CD1c-positive myeloid dendritic cell (primary cell): ENCODE measurements around the gene TCFL5.

Experiments used
- DNase-seq: peaks from one replicate; pipeline ENCODE4 v3.0.0-alpha.2; 2016; ENCODE audit errors: extremely low spot score

The TCFL5 gene

GRCh38 chr20:62812181-62812906, 49.3 kb downstream of the TCFL5 start:
- peak; percentile 54 for DNase-seq

- DNase-seq, result no peak
Measured at GRCh38 chr20:62811720-62812119, 49.9 kb downstream of the TCFL5 start.

GRCh38 chr20:62811320-62811719, 50.3 kb downstream of the TCFL5 start:
- DNase-seq, result no peak

GRCh38 chr20:62809530-62810428, 51.8 kb downstream of the TCFL5 start:
- DNase-seq, result no peak

GRCh38 chr20:62808211-62808865, 53.3 kb downstream of the TCFL5 start:
- peak; percentile 79 for DNase-seq

GRCh38 chr20:62807444-62808210, 54.0 kb downstream of the TCFL5 start:
- DNase-seq, result no peak

GRCh38 chr20:62806383-62807050, 55.1 kb downstream of the TCFL5 start:
- no peak for DNase-seq

GRCh38 chr20:62805711-62806382, 55.8 kb downstream of the TCFL5 start:
- DNase-seq, result peak; percentile 85

GRCh38 chr20:62805155-62805710, 56.4 kb downstream of the TCFL5 start:
- DNase-seq, result no peak

GRCh38 chr20:62804627-62805154, 56.9 kb downstream of the TCFL5 start, which contains the start of gene OGFR:
OGFR (plus strand) TSS chr20:62804835; CDS start chr20:62804860, 25 bp downstream.
- DNase-seq, result peak; percentile 67

GRCh38 chr20:62804021-62804626, 57.5 kb downstream of the TCFL5 start:
- DNase-seq, result peak; percentile 21

GRCh38 chr20:62802026-62802712, 59.5 kb downstream of the TCFL5 start:
- no peak for DNase-seq

- no peak for DNase-seq
Measured at GRCh38 chr20:62801284-62802010, 60.2 kb downstream of the TCFL5 start.

- DNase-seq, result no peak
Measured at GRCh38 chr20:62800314-62801259, 61.0 kb downstream of the TCFL5 start.

- no peak for DNase-seq
Measured at GRCh38 chr20:62799873-62800272, 61.7 kb downstream of the TCFL5 start.

- no peak for DNase-seq
Measured at GRCh38 chr20:62799459-62799858, 62.2 kb downstream of the TCFL5 start.

- no peak for DNase-seq
Measured at GRCh38 chr20:62799036-62799435, 62.6 kb downstream of the TCFL5 start.
